ENCODE data around the gene PTRHD1. TPM values are rescaled to one million over a fixed set of nuclear protein-coding genes. Genes with fewer than 3 reads are reported as not detected.

PTRHD1 gene
- total and polyA plus RNA-seq, 8 donors, result 8.4 to 41.0 (median 22.8) TPM

DNA sequence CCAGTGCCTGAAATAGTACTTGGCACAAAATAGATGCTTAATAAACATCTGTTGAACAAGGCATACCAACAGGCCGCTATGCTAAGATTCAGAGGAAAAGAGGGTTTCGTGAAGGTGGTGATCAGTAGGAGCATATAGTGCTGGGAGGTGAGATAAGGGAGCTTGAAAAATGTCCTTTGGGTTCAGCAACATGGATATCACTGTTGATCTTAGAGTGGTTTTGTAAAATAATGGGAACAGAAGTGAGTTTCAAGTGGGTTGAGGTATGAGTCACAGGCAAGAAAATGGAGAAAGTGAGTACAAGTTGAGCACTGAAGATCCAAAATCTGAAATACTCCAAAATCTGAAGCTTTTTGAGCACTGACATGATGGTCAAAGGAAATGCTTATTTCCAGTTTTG is 4.5 kb upstream of the PTRHD1 start:
- H3K36me3 ChIP-seq, result peaks cover 0 to 11% (median 5%) of the 10 kb centered on the region in 4 donors
- H3K27ac ChIP-seq, result no peak overlapping the region
- no peaks in the 10 kb centered on the region for H3K9me3 ChIP-seq
- 90 to 99% (median 96%) methylated on average over 2 of the region's 2 CpGs for WGBS, 5 donors
- peaks cover 8 to 17% (median 10%) of the 10 kb centered on the region in 4 donors for H3K4me1 ChIP-seq
- TF ChIP-seq POLR2A (IDR thresholded peaks at IDR 0.05), result no peak
- TF ChIP-seq EP300 (IDR thresholded peaks at IDR 0.05), result no peak
- no peak for TF ChIP-seq POLR2AphosphoS5 (IDR thresholded peaks at IDR 0.05)
- TF ChIP-seq, protein P1, sequence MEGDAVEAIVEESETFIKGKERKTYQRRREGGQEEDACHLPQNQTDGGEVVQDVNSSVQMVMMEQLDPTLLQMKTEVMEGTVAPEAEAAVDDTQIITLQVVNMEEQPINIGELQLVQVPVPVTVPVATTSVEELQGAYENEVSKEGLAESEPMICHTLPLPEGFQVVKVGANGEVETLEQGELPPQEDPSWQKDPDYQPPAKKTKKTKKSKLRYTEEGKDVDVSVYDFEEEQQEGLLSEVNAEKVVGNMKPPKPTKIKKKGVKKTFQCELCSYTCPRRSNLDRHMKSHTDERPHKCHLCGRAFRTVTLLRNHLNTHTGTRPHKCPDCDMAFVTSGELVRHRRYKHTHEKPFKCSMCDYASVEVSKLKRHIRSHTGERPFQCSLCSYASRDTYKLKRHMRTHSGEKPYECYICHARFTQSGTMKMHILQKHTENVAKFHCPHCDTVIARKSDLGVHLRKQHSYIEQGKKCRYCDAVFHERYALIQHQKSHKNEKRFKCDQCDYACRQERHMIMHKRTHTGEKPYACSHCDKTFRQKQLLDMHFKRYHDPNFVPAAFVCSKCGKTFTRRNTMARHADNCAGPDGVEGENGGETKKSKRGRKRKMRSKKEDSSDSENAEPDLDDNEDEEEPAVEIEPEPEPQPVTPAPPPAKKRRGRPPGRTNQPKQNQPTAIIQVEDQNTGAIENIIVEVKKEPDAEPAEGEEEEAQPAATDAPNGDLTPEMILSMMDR (IDR thresholded peaks at IDR 0.05), result no peak
- H3K27me3 ChIP-seq, result no peaks in the 10 kb centered on the region
- no peak for DNase-seq
- intact Hi-C loops (cut with DNase I; ENCODE audit: low total_unique reads), result no loop called here
- no peak overlapping the region for H3K4me3 ChIP-seq

- peak in 1 of 2 donors; percentile 46 for DNase-seq
- WGBS, 5 donors, result 3 to 4% (median 4%) methylated on average over 12 to 14 of the region's 14 CpGs
- peak overlapping the region in 4 of 5 donors; percentile 96 to 100 (median 98) for H3K27ac ChIP-seq
These were observed 707 bp upstream of the PTRHD1 start for GRCh38 chr2:24793761-24794435.

DNA sequence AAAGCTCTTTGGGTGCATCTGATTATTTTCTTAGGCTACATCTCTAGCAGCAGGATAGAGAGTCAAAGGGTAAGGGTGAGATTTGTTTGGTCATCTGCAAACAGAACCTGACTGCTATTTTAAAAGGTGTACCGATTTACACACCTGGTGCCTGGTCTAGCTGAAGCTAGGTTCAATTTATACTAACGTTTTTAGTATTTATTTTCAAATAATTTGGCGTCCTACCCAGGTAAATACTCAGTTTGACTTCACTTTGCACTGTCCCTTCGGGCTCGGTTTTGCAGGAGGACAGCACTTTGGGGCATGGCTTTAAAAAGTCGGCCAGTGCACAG is 683 bp downstream of the PTRHD1 start:
- Histone ChIP-seq H3K36me3 (peaks cover 0 to 18% (median 12%) of the 10 kb centered on the region in 4 donors), H3K9me3 (no peaks in the 10 kb centered on the region), H3K4me3 (peak overlapping the region; percentile 74 to 99 (median 80)), H3K27ac (peak overlapping the region; percentile 96 to 100 (median 98)), H3K27me3 (no peaks in the 10 kb centered on the region), H3K4me1 (peaks cover 8 to 31% (median 18%) of the 10 kb centered on the region in 4 donors)
- intact Hi-C loops (cut with DNase I; ENCODE audit: low total_unique reads), result no loop called here
- TF ChIP-seq POLR2AphosphoS5 (IDR thresholded peaks at IDR 0.05) (no peak), EP300 (IDR thresholded peaks at IDR 0.05) (no peak), POLR2A (IDR thresholded peaks at IDR 0.05) (no peak)
- TF ChIP-seq, protein P1 (IDR thresholded peaks at IDR 0.05), result no peak
- DNase-seq, result no peak
- WGBS, 5 donors, result 0 to 2% (median 1%) methylated on average over 6 of the region's 6 CpGs

More at GRCh38 chr2:24793761-24794435, 707 bp upstream of the PTRHD1 start:
- Histone ChIP-seq H3K4me3 (peak overlapping the region; percentile 74 to 99 (median 80)), H3K4me1 (peaks cover 8 to 31% (median 18%) of the 10 kb centered on the region in 4 donors), H3K36me3 (peaks cover 0 to 16% (median 12%) of the 10 kb centered on the region in 4 donors), H3K9me3 (no peaks in the 10 kb centered on the region), H3K27me3 (no peaks in the 10 kb centered on the region)
- TF ChIP-seq EP300 (IDR thresholded peaks at IDR 0.05), result no peak
- no peak for TF ChIP-seq POLR2AphosphoS5 (IDR thresholded peaks at IDR 0.05)
- no peak for TF ChIP-seq POLR2A (IDR thresholded peaks at IDR 0.05)
- TF ChIP-seq, protein P1 (IDR thresholded peaks at IDR 0.05), result no peak
- intact Hi-C loops (cut with DNase I; ENCODE audit: low total_unique reads), result no loop called here

GRCh38 chr2:24791452-24791851 is 1.7 kb downstream of the PTRHD1 start:
- no peak overlapping the region for H3K4me3 ChIP-seq
- no peaks in the 10 kb centered on the region for H3K27me3 ChIP-seq
- no peak for DNase-seq
- peaks cover 8 to 31% (median 18%) of the 10 kb centered on the region in 4 donors for H3K4me1 ChIP-seq
- H3K9me3 ChIP-seq, result no peaks in the 10 kb centered on the region
- TF ChIP-seq POLR2A (IDR thresholded peaks at IDR 0.05) (no peak), POLR2AphosphoS5 (IDR thresholded peaks at IDR 0.05) (no peak), EP300 (IDR thresholded peaks at IDR 0.05) (no peak)
- TF ChIP-seq, protein P1 (IDR thresholded peaks at IDR 0.05), result no peak
- intact Hi-C loops (cut with DNase I; ENCODE audit: low total_unique reads), result no loop called here
- whole genome bisulfite sequencing, 5 donors, result 90 to 96% (median 95%) methylated on average over 5 of the region's 5 CpGs
- no peak overlapping the region for H3K27ac ChIP-seq
- peaks cover 0 to 18% (median 12%) of the 10 kb centered on the region in 4 donors for H3K36me3 ChIP-seq

All from stomach (tissue), 9 donors.